HG03442 (cell line): ENCODE results near the gene KCNJ4.

Experiments
- ATAC-seq: cut with Tn5 transposase; IDR thresholded peaks from one replicate; pipeline ENCODE4 v1.9.1; 2021; ENCODE audit warnings: mild to moderate bottlenecking, moderate library complexity; ENCODE audit not compliant: unreplicated experiment

KCNJ4 gene

DNA sequence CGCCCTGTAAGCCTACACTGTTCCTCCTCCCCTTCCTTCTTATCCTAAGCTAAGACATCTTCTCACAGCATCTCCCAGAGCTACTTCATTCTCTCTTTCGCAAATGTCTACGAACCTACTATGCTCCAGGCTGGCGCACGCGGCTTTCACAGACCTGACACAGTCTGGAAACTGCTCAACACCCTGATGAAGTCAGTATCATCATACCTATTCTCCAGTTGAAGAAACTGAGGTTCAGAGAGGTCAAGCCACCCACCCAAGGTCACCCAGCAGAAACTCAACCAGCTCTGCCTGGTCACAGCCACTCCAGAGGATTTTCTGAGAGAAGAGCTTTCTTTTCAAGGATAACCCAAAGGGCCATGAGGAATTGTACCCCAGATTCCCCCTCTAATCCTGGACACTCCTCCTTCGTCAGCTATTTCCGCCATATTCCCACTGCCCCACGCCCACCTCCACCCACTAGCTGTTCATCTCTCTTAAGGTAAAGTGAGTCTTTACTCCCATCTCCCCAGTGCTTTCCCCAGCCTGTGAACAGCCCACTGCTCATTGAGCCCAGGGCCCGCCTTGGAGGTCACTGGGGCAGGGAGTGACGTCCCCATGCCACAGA, 1.8 kb downstream of the KCNJ4 start:
- ATAC-seq = no peak

DNA sequence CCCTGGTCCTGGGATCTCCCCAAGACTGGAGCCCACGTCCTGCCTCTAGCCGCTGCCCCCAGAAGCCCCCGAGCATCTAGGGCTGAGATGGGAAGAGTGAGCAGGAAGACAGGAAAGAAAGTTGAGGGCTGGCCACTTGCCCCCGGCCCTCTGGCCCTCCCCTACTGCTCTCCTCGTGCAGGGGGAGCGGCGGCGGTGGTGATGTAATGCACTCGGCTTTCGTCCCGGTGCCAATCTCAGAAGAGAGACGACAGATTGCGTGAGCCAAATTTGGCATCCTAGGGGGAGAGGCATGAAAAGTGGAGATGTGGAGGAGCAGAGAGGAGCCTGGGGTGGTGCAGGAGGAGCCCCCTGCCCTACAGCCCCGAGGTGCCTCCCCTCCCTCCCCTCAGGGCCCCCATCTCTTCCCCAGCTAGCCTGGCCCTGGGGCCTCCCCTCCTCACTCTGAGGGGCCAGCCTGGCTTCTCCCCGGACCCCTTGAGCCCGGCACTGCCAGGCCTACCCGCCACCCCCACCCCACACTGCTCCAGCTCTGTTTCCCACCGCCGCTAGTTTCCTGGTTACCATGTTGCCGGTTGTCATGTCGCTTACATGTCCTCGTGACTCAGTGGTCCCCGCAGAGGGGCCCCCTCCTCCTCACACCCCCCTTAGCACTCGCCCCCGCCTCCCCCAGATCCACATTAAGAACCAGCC, 2.5 kb downstream of the KCNJ4 start:
- no peak for ATAC-seq

DNA sequence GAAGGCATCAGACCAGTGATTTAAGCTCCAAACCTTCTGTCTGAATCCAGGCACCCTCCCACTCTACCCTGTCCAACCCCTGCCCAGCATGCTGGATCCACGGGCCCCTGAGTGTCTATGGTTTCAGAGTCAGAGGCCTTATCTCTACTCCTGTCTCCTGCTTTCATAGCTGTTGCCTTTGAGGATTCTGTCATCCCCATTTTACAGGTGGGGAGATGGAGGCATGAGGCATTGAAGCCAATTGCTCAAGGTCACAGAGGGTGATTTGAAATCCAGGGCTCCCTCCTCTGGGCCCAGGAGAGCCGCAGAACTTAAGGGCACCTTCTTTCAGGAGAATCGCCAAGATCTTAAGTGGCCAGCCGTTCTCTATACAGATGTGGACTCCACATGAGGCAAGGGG, 3.1 kb downstream of the KCNJ4 start:
- ATAC-seq = no peak

GRCh38 chr22:38451404-38451803, 3.6 kb downstream of the KCNJ4 start:
- ATAC-seq = no peak

- ATAC-seq = no peak
Measured at GRCh38 chr22:38450234-38450797, 4.7 kb downstream of the KCNJ4 start.

- ATAC-seq = no peak
Measured at GRCh38 chr22:38449776-38450175, 5.2 kb downstream of the KCNJ4 start.

DNA sequence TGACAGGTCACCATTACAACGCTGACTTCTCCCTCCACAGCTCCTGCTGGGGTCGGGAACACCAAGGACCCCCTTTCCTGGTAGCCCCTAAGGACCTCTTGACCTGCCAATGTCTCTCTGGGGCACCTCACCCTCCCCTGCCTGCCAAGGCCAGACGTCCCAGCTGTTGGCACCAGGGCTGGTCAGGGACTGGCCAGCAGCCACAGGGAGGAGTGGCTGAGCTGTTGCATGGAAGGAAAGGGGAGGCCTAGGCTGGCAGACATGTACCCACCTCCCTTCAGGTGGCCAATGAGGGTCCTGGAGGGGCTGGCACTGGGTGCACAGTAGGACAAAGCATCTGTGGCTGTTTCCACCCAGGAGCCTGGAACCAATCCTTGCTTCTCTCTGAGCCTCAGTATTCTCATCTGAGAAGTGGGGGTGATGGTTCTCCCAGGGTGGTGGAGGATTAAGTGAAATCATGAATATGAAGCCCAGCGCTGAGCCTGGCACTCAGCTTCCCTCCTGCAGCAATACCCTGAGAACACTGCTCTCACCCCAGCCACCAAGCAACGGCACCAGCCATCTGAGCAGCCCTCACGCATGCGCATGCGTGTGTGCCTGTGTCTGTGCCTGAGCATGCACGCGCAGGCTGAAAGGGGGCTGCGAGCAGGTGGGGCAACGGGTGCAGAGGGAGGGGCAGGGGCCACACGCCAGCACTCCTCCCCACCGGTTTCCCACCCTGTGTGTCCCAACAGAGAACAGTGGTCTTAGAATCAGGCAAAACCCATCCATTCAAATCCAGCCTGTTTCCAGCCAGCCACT, 5.9 kb downstream of the KCNJ4 start:
- no peak for ATAC-seq

DNA sequence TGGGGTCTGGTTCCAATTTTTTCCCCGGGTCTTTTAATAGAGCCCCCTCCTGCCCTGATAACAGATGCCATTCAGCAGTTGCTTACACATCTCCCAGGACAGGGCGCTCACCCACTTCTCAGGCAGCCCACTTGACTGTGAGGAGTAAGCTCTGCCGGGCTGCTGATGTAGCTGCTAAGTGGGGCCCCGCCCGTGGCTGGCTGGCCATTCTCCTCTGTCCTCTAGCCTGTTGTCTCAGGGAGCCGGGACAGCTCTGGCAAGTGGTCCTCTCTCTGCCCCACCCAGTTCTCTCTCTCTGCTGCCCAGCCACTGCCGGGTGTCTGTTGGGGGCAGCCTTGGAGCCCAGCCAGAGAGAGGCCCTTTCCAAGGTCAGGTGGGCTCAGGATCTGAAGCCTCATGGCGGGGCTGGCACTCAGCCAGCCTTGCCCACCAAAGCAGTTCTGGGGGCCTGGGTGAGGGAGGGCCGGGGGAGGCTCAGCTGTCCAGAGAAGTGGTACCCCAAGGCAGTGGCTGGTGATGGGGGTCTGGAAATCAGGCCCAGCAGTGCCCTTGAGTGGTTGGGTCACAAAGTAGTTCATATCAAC, 8.9 kb downstream of the KCNJ4 start:
- ATAC-seq = no peak

DNA sequence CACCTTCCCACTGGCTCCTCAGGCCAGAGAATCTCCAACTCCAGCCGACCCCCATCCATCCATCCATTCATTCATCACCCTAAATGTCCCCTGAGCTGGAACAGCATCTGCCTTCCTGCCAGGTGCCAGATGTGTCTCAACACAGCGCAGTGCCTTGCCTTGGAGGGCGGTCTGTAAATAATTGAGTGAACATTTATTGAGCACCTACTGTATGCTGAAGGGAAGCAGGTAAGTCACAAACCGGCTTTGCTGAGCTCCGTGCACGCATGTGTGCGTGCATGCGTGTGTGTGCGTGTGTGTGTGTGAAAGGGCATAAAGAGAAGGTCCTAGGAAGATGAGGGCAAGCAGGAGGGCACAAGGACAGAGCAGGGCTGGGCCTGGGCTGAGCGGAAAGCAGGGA, 10.2 kb downstream of the KCNJ4 start:
- ATAC-seq = no peak

DNA sequence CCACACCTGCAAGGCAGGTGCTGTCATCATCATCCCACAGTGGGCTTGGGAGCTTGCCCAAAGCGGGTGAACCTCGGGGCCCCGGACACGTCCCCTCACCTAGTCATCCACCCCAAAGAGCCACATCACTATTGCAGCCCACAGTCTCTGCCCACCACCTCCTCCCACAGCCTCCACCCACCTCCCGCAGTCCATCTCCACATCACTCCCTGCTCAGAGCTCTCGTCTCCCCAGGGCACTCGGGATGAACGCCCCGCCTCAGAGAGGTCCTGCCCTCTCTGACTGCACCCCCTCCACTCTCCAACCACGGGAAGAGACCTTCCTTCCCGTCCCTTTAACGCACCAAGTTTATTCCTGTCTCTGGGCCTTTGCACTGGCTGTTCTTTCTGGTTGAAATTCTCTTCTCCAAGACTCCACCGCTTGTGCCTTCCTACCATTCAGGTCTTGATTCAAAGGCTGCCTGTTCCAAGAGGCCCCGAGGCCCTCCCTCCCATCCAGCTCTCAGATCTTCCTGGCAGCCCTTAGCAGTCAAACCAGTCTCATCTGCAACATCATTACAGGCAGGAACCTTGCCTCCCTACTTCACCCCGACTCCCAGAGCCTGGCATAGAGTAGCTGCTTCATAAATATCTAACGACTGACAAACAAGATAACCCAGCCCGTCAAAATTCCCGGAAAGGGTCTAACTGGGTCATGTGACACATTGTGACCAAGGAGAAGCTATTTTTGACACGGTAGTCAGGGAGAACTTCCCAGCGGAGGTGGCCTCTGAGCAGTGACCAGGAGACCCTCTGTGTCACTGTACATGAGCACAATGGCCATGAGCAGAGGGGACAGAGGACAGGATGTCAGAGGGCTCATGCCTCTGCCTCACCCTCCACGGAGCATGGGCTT, 11.1 kb downstream of the KCNJ4 start:
- no peak for ATAC-seq

GRCh38 chr22:38442967-38443627, 11.9 kb downstream of the KCNJ4 start:
- no peak for ATAC-seq

GRCh38 chr22:38441620-38442287, 13.2 kb downstream of the KCNJ4 start:
- ATAC-seq = no peak

GRCh38 chr22:38440747-38441350, 14.2 kb downstream of the KCNJ4 start:
- ATAC-seq = no peak

- ATAC-seq = no peak
Measured at GRCh38 chr22:38437416-38437815, 17.6 kb downstream of the KCNJ4 start.

DNA sequence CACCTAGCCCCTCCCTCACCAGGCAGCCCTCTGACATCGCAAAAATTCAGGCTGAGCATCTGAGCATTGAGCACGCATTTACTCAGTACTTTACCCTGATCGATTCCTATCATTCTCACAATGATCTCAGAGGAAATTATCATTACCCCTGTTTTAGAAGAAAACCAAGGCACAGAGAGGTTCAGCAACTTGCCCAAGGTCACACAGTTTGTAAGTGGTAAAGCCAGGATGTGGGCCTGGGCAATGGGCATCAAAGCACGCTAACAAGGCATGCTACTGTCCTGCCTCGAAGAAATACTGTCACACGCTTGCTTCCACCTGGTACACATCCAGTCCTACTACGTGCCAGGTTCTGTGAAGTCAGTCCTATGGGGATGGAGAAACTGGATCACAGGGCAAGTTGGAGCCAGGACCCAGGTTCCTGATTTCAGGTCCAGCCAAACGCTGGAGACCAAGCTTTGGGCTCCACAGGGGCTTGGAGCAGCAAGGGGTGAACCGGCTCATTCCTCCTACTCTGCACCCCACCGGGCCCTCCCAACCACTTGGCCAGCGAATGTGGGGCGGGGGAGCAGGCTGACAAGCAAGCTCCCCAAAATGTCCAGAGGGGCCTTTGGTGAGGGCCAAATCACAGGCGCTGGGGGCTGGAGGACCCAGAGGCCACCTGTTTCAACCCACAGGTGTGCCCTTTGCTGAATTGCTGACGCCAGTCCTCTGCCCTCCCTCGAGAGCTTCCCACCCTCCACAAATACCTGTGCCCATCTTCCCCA, 18.2 kb downstream of the KCNJ4 start:
- ATAC-seq = no peak

GRCh38 chr22:38435965-38436364, 19.0 kb downstream of the KCNJ4 start:
- no peak for ATAC-seq

DNA sequence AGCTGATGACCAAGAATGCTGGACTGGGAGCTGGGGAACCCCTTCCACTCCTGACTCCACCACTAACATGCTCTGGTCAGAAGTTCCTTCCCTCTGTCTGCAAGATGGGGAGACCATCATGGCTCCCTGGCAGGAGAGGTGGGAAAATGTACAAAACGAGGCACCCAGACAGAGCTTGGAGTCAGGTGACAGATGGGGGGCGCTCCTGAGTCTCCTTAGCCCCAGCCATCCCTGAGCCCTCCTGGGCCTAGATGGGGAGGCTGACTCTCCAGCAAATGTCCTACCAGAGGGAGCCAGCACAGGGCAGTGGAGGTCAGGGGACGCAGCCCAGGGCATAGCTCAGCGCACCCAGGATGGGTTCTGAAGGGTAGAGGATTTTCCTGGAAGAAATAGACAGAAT, 20.0 kb downstream of the KCNJ4 start:
- no peak for ATAC-seq

DNA sequence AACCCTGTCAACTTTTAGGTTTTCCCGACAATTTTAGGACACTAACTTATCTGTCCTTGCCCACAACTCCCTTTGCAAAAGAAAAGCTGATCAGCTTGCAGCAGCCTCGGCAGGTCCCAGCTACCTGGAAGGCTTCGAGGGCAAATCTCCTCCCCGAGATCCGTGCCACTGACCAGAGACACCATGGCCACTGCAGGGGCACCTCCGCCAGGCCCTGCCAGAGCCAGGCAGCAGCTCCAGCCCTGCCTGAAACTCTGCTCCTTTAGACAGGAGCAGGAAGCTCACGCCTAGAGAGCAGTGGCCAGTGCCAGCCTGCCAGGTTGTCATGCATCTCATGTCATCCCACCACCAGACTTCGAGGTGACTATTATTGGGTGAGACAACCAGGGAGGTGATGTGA, 21.1 kb downstream of the KCNJ4 start:
- ATAC-seq = no peak
